H1 (cell line): ENCODE measurements around the gene VIPR2. TPM values are rescaled to one million over a fixed set of nuclear protein-coding genes. Genes with fewer than 3 reads are reported as not detected.

ENCODE experiments used
- KDM4A ChIP-seq: IDR thresholded peaks from one replicate; pipeline ENCODE4 v1.7.1; 2012; ENCODE audit warnings: low read depth, mild to moderate bottlenecking, moderate library complexity, low read length, inconsistent platforms; ENCODE audit not compliant: severe bottlenecking
- NANOG ChIP-seq: IDR thresholded peaks from 2 replicates; pipeline ENCODE4 v1.6.1; 2011; ENCODE audit warnings: low read length, low read depth, mild to moderate bottlenecking, inconsistent platforms; ENCODE audit not compliant: insufficient read depth, poor library complexity, severe bottlenecking
- TEAD4 ChIP-seq: IDR thresholded peaks from 2 replicates; pipeline ENCODE4 v1.6.1; 2012; ENCODE audit warnings: low read depth, low read length, inconsistent platforms, mixed read lengths
- polyA plus RNA-seq, 7 experiments: library from polyadenylated mRNA; depleted of rRNA in 3 of 7; stranded (reverse) in 5 of 7; unstranded in 2 of 7; fragments of >200 nt in 5 of 7; fragments of 200-250 nt in 2 of 7; gene quantifications; 1 replicate in 5 of 7; 2 replicates in 1 of 7; 4 replicates in 1 of 7; pipeline versions ENCODE4 v1.2.1 to v1.2.3, GENCODE V29; 2011 to 2013; ENCODE audit warnings: missing spikeins in 2 of 7, mixed read lengths in 2 of 7
- total RNA-seq: library from RNA; stranded (reverse); fragmentation: NEBNext Ultra II Directional; extraction: Animal tissue kit (Norgen Biotek cat#: 25700); gene quantifications from 2 replicates; pipeline ENCODE4 v1.2.1, GENCODE V29; 2021
- TF ChIP-seq, protein P1 (sequence below): fragments of 300-600 bp; sonication (generic); IDR thresholded peaks from 2 replicates; pipeline ENCODE4 v1.7.1; 2012; ENCODE audit warnings: low read length, moderate library complexity, mild to moderate bottlenecking, inconsistent platforms; ENCODE audit not compliant: insufficient replicate concordance
- TF ChIP-seq, protein P2 (sequence below): IDR thresholded peaks from 2 replicates; pipeline ENCODE4 v1.6.1; 2011; ENCODE audit warnings: low read length, improper control_type of control experiment

VIPR2 gene
- total and polyA plus RNA-seq, 2 of the 8 experiments (the other 6 are each of a cell fraction or from before 2014, with no cell fraction given): 2.4 to 6.3 TPM

DNA sequence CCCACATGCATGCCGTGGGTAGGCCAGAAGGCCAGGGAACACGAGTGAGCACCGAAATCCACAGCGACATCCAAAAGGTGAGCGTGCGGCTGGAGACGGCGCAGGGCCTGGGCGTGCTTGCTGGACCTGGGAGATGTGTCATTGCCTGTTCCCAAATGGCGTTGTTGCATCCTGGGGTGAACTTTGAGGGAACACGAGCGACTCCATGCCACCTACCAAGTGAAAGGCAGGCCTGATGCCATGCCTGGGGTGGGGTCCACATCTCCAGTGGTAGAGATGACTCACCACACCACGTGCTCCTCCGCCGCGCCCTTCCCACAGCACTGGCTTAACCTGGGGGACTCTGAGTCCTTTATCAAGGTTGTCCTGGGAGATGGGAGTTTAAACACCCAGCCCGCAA is 24.7 kb upstream of the VIPR2 start (continued):
- TF ChIP-seq, protein P1, sequence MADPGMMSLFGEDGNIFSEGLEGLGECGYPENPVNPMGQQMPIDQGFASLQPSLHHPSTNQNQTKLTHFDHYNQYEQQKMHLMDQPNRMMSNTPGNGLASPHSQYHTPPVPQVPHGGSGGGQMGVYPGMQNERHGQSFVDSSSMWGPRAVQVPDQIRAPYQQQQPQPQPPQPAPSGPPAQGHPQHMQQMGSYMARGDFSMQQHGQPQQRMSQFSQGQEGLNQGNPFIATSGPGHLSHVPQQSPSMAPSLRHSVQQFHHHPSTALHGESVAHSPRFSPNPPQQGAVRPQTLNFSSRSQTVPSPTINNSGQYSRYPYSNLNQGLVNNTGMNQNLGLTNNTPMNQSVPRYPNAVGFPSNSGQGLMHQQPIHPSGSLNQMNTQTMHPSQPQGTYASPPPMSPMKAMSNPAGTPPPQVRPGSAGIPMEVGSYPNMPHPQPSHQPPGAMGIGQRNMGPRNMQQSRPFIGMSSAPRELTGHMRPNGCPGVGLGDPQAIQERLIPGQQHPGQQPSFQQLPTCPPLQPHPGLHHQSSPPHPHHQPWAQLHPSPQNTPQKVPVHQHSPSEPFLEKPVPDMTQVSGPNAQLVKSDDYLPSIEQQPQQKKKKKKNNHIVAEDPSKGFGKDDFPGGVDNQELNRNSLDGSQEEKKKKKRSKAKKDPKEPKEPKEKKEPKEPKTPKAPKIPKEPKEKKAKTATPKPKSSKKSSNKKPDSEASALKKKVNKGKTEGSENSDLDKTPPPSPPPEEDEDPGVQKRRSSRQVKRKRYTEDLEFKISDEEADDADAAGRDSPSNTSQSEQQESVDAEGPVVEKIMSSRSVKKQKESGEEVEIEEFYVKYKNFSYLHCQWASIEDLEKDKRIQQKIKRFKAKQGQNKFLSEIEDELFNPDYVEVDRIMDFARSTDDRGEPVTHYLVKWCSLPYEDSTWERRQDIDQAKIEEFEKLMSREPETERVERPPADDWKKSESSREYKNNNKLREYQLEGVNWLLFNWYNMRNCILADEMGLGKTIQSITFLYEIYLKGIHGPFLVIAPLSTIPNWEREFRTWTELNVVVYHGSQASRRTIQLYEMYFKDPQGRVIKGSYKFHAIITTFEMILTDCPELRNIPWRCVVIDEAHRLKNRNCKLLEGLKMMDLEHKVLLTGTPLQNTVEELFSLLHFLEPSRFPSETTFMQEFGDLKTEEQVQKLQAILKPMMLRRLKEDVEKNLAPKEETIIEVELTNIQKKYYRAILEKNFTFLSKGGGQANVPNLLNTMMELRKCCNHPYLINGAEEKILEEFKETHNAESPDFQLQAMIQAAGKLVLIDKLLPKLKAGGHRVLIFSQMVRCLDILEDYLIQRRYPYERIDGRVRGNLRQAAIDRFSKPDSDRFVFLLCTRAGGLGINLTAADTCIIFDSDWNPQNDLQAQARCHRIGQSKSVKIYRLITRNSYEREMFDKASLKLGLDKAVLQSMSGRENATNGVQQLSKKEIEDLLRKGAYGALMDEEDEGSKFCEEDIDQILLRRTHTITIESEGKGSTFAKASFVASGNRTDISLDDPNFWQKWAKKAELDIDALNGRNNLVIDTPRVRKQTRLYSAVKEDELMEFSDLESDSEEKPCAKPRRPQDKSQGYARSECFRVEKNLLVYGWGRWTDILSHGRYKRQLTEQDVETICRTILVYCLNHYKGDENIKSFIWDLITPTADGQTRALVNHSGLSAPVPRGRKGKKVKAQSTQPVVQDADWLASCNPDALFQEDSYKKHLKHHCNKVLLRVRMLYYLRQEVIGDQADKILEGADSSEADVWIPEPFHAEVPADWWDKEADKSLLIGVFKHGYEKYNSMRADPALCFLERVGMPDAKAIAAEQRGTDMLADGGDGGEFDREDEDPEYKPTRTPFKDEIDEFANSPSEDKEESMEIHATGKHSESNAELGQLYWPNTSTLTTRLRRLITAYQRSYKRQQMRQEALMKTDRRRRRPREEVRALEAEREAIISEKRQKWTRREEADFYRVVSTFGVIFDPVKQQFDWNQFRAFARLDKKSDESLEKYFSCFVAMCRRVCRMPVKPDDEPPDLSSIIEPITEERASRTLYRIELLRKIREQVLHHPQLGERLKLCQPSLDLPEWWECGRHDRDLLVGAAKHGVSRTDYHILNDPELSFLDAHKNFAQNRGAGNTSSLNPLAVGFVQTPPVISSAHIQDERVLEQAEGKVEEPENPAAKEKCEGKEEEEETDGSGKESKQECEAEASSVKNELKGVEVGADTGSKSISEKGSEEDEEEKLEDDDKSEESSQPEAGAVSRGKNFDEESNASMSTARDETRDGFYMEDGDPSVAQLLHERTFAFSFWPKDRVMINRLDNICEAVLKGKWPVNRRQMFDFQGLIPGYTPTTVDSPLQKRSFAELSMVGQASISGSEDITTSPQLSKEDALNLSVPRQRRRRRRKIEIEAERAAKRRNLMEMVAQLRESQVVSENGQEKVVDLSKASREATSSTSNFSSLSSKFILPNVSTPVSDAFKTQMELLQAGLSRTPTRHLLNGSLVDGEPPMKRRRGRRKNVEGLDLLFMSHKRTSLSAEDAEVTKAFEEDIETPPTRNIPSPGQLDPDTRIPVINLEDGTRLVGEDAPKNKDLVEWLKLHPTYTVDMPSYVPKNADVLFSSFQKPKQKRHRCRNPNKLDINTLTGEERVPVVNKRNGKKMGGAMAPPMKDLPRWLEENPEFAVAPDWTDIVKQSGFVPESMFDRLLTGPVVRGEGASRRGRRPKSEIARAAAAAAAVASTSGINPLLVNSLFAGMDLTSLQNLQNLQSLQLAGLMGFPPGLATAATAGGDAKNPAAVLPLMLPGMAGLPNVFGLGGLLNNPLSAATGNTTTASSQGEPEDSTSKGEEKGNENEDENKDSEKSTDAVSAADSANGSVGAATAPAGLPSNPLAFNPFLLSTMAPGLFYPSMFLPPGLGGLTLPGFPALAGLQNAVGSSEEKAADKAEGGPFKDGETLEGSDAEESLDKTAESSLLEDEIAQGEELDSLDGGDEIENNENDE: no peak
- TF ChIP-seq NANOG (no peak), TEAD4 (no peak), KDM4A (no peak)
- TF ChIP-seq, protein P2, sequence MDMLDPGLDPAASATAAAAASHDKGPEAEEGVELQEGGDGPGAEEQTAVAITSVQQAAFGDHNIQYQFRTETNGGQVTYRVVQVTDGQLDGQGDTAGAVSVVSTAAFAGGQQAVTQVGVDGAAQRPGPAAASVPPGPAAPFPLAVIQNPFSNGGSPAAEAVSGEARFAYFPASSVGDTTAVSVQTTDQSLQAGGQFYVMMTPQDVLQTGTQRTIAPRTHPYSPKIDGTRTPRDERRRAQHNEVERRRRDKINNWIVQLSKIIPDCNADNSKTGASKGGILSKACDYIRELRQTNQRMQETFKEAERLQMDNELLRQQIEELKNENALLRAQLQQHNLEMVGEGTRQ: no peak
